ENCODE data around the gene MYRIP. TPM values are rescaled to one million over a fixed set of nuclear protein-coding genes. Genes with fewer than 3 reads are reported as not detected.
A peak's percentile ranks its signal among the peaks of the same experiment; 100 is the strongest.

MYRIP gene
- total and polyA plus RNA-seq, 11 donors: 0.42 to 2.2 (median 0.90) TPM

DNA sequence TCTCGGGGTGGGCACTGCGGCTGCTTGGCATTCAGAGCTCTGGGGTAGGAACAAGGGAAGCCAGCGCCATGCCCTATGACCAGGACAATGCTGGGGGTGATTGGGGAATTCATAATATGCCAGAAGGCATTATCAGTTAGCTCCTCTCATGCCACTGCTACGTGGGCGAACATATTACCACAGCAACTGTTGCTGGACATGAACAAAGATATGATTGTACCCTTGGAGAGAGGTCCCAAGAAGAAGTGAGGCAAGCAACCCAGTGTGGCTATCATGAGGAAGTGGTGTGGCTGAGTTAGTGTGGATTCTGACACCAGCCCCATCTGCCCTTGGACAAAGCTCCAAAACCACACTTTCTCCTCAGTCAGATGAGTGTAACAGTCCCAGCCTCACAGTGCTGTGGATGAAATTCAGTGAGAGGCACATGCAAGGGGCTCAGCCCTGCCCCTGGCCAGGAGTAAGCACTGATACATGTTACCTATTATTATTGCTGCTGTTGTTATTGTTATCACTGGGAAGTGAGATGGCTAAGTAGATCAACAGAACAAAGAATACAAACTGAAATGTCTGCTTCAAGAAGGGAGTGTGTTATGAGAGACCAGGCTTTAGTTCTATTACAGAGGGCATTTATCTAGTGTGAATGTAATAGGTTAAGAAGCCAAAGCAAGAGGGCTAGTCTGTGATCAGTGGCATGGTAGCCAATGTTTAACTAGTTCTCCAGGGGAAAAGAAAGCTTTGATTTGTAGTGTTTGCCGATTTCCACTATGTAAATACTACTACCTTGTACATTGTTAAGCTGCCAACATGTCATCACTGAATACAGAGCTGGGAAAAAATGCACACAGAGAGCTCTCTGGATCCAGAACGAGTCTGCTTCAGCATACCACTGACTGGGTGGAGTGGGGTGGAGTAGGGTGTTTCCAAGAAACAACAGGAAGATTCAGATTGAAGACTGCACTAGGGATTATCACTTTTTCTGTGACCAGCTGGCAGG is 277.8 kb downstream of the MYRIP start:
- H3K36me3 ChIP-seq: no peaks in the 10 kb centered on the region
- DNase-seq: no peak
- no peaks in the 10 kb centered on the region for H3K4me1 ChIP-seq
- H3K27ac ChIP-seq: no peak overlapping the region
- no peak overlapping the region for H3K4me3 ChIP-seq
- TF ChIP-seq, protein P1, sequence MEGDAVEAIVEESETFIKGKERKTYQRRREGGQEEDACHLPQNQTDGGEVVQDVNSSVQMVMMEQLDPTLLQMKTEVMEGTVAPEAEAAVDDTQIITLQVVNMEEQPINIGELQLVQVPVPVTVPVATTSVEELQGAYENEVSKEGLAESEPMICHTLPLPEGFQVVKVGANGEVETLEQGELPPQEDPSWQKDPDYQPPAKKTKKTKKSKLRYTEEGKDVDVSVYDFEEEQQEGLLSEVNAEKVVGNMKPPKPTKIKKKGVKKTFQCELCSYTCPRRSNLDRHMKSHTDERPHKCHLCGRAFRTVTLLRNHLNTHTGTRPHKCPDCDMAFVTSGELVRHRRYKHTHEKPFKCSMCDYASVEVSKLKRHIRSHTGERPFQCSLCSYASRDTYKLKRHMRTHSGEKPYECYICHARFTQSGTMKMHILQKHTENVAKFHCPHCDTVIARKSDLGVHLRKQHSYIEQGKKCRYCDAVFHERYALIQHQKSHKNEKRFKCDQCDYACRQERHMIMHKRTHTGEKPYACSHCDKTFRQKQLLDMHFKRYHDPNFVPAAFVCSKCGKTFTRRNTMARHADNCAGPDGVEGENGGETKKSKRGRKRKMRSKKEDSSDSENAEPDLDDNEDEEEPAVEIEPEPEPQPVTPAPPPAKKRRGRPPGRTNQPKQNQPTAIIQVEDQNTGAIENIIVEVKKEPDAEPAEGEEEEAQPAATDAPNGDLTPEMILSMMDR (IDR thresholded peaks at IDR 0.05): no peak
- TF ChIP-seq POLR2A (IDR thresholded peaks at IDR 0.05): no peak
- H3K9me3 ChIP-seq: no peaks in the 10 kb centered on the region
- no peaks in the 10 kb centered on the region for H3K27me3 ChIP-seq
- 65 to 73% (median 73%) methylated on average over 7 of the region's 7 CpGs for WGBS, 4 donors
- intact Hi-C loops (cut with DNase I): no loop called here
- peak in 1 of 4 donors; percentile 22 for ATAC-seq

DNA sequence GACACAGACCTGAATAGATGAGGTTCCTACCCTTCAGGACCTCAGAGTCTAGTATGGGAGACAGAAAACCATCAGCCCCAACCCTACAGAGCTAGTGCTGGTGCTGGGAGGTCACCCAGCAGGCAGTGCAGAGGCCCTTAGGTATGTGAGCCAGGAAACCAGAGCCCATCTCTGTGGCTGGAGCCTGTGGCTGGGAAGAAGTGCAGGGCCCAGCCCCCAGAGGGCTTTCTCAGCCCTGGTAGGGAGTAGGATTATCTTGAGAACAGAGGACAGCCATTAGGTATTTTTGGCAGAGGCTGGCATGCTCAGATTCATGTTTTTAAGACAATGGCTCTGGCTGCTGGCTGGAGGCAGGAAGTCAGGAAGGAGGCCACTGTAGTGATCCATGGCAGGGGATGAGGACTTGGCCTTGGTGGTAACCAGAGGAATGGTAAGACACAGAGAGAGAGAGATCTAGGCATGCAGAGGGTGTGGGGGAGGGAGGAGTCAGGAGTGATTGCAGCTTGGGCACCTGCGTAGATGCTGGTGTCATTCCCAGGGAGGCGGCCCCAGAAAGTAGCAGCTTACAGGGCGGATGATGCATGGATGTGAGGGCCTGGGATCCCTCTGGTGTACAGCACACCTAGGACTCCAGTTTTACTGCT is 279.2 kb downstream of the MYRIP start:
- H3K4me1 ChIP-seq: no peaks in the 10 kb centered on the region
- DNase-seq (no peak), ATAC-seq (no peak)
- no peaks in the 10 kb centered on the region for H3K27me3 ChIP-seq
- TF ChIP-seq, protein P1 (IDR thresholded peaks at IDR 0.05): no peak
- no peak for TF ChIP-seq POLR2A (IDR thresholded peaks at IDR 0.05)
- no peak overlapping the region for H3K27ac ChIP-seq
- no peaks in the 10 kb centered on the region for H3K36me3 ChIP-seq
- no peaks in the 10 kb centered on the region for H3K9me3 ChIP-seq
- H3K4me3 ChIP-seq: no peak overlapping the region
- intact Hi-C loops (cut with DNase I): no loop called here
- WGBS, 4 donors: 90 to 96% (median 94%) methylated on average over 3 of the region's 3 CpGs

DNA sequence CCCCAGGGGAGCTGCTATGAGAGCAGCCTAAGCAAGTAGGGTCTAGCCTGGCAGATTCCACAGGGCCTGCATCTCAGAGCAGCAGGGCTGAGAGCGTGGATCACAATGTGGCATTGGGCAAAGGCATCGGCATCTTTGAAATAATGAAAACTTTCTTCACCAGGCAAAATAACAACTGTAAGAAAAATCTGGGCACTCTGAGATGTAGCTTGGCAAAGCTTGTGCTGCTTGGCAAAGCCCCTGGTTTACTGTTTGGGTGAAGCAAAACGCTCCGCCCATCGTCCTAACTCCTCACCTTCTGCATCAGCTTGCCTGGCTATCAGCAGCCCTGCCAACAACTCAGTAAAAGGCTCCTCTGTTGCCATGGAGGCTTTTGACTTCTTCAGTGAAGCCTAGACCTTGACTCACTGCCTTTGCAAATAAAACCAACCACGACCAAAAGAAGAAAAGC is 287.3 kb downstream of the MYRIP start:
- 80 to 85% (median 82%) methylated on average over 6 of the region's 6 CpGs for WGBS, 4 donors
- no peaks in the 10 kb centered on the region for H3K27me3 ChIP-seq

More for the DNA sequence above, 287.3 kb downstream of the MYRIP start:
- no peaks in the 10 kb centered on the region for H3K4me1 ChIP-seq
- TF ChIP-seq POLR2A (IDR thresholded peaks at IDR 0.05): no peak
- TF ChIP-seq, protein P1 (IDR thresholded peaks at IDR 0.05): no peak
- no peak for ATAC-seq
- H3K27ac ChIP-seq: no peak overlapping the region
- no peaks in the 10 kb centered on the region for H3K36me3 ChIP-seq
- DNase-seq: no peak
- intact Hi-C loops (cut with DNase I): no loop called here
- H3K4me3 ChIP-seq: no peak overlapping the region
- H3K9me3 ChIP-seq: peaks cover 0 to 15% (median 9%) of the 10 kb centered on the region in 12 donors
